HepG2 (cell line): ENCODE measurements around the gene PRPF18. TPM values are rescaled to one million over a fixed set of nuclear protein-coding genes. Genes with fewer than 3 reads are reported as not detected.

ENCODE experiments used
- ATAC-seq: fragments of 200-7000 bp; cut with Tn5 transposase; 3 replicates; pipeline ENCODE4 v1.9.1; 2020; ENCODE audit warnings: mild to moderate bottlenecking, moderate library complexity
- BruUV-seq: library from RNA; stranded (reverse); fragments of 400-500 nt; replicated peaks from 2 replicates; lab custom pipeline; 2021; lab: Mats Ljungman, UMichigan
- CTCF ChIA-PET: fragments of 300-600 bp; formaldehyde crosslinking; extraction: SDS; loops from one replicate; lab custom pipeline; 2021; ENCODE audit warnings: low total read pairs, inconsistent platforms, low intra/inter-chr PET ratio; lab: Yijun Ruan, JAX
- POLR2A ChIA-PET: fragments of 350-600 bp; sonication (Branson Sonifier 250); formaldehyde crosslinking; loops from one replicate; lab custom pipeline; 2020; ENCODE audit warnings: antibody characterized with exemption, inconsistent platforms; lab: Yijun Ruan, JAX
- DNase-seq: peaks from one replicate; pipeline ENCODE4 v3.0.0-alpha.2; 2015; ENCODE audit warnings: low spot score
- FAIRE-seq: peaks from 3 replicates; lab custom pipeline; 2011; peaks lifted over from hg19 to GRCh38; lab: Jason Lieb, UNC
- H2AFZ ChIP-seq: one replicate; pipeline ENCODE4 v1.6.1; 2011; ENCODE audit warnings: low read length, inconsistent platforms
- H3K27ac ChIP-seq: fragments of 300-600 bp; 3 replicates; pipeline ENCODE4 v1.8.0; 2011; ENCODE audit warnings: mixed run types, mild to moderate bottlenecking, mixed read lengths, low read length, inconsistent platforms; ENCODE audit not compliant: insufficient read depth; ENCODE audit errors: extremely low read length
- H3K27me3 ChIP-seq, 2 experiments: fragments of 200-600 bp in 1 of 2; 2 replicates in 1 of 2; 3 replicates in 1 of 2; pipeline versions ENCODE4 v1.6.0 to v1.8.0; 2011; ENCODE audit warnings: low read length in 2 of 2, mild to moderate bottlenecking in 2 of 2, moderate library complexity in 2 of 2, inconsistent platforms in 1 of 2; ENCODE audit not compliant: insufficient read depth in 2 of 2, control insufficient read depth in 1 of 2
- H3K36me3 ChIP-seq, 2 experiments: fragments of 200-600 bp in 1 of 2; replicated peaks in 1 of 2; 2 replicates in 1 of 2; 3 replicates in 1 of 2; pipeline versions ENCODE4 v1.5.1 to v1.8.0; 2011; ENCODE audit warnings: low read length in 2 of 2, inconsistent platforms in 1 of 2; ENCODE audit not compliant: insufficient read depth in 2 of 2, control insufficient read depth in 1 of 2
- H3K4me1 ChIP-seq: 2 replicates; pipeline ENCODE4 v1.5.1; 2012; ENCODE audit warnings: low read length, inconsistent platforms; ENCODE audit not compliant: insufficient read depth
- H3K4me2 ChIP-seq: 2 replicates; pipeline ENCODE4 v1.6.0; 2011; ENCODE audit warnings: low read depth, low read length, inconsistent platforms
- H3K4me3 ChIP-seq, 3 experiments: fragments of 200-600 bp in 1 of 3; sonication (generic), shearing (Covaris generic) in 1 of 3; replicated peaks in 1 of 3; 2 replicates each; pipeline ENCODE4 v1.5.1; 2011 to 2016; ENCODE audit warnings: low read length in 3 of 3, inconsistent platforms in 2 of 3, low read depth in 2 of 3, mild to moderate bottlenecking in 2 of 3, control low read depth in 1 of 3, mixed read lengths in 1 of 3; ENCODE audit not compliant: insufficient read depth in 1 of 3
- H3K79me2 ChIP-seq: one replicate; pipeline ENCODE4 v1.6.1; 2011; ENCODE audit warnings: low read length, inconsistent platforms; ENCODE audit not compliant: insufficient read depth
- H3K9ac ChIP-seq: 2 replicates; pipeline ENCODE4 v1.6.0; 2011; ENCODE audit warnings: mild to moderate bottlenecking, low read depth, low read length, inconsistent platforms; ENCODE audit not compliant: insufficient read depth
- H3K9me3 ChIP-seq: 2 replicates; pipeline ENCODE4 v1.5.1; 2012; ENCODE audit warnings: mild to moderate bottlenecking, low read length
- H4K20me1 ChIP-seq: 2 replicates; pipeline ENCODE4 v1.6.0; 2011; ENCODE audit warnings: inconsistent platforms, mild to moderate bottlenecking, low read length, moderate library complexity; ENCODE audit not compliant: insufficient read depth
- CEBPB ChIP-seq: IDR thresholded peaks from 2 replicates; pipeline ENCODE4 v1.6.1; 2011; ENCODE audit warnings: low read depth, low read length, improper control_type of control experiment, borderline replicate concordance
- FOXA1 ChIP-seq, 2 experiments: fragments of 450-650 bp in 1 of 2; sonication (generic) in 1 of 2; formaldehyde crosslinking in 1 of 2; IDR thresholded peaks; 2 replicates each; pipeline versions ENCODE4 v1.4.0 to v1.6.1; 2016 to 2020; ENCODE audit warnings: missing genetic modification reagents in 1 of 2
- FOXA3 ChIP-seq: IDR thresholded peaks from 2 replicates; pipeline ENCODE4 v1.6.1; 2016; ENCODE audit warnings: missing genetic modification reagents, missing compliant biosample characterization
- JUND ChIP-seq: sonication (generic); formaldehyde crosslinking; IDR thresholded peaks from 2 replicates; pipeline ENCODE4 v1.8.0; 2022; ENCODE audit warnings: mild to moderate bottlenecking, missing genetic modification reagents
- SMARCE1 ChIP-seq: fragments of 450-650 bp; IDR thresholded peaks from 2 replicates; pipeline ENCODE4 v1.6.1; 2017; ENCODE audit warnings: borderline replicate concordance
- TOE1 ChIP-seq: sonication (generic); formaldehyde crosslinking; IDR thresholded peaks from 2 replicates; pipeline ENCODE4 v1.4.0; 2020; ENCODE audit warnings: mild to moderate bottlenecking, missing genetic modification reagents
- ZFX ChIP-seq: sonication (generic); formaldehyde crosslinking; IDR thresholded peaks from 2 replicates; pipeline ENCODE4 v1.4.0; 2020; ENCODE audit warnings: mild to moderate bottlenecking, low read depth, missing genetic modification reagents, moderate library complexity
- ZNF383 ChIP-seq: sonication (generic); formaldehyde crosslinking; IDR thresholded peaks from 2 replicates; pipeline ENCODE4 v1.4.0; 2020; ENCODE audit warnings: missing genetic modification reagents, mild to moderate bottlenecking, borderline replicate concordance
- ZNF567 ChIP-seq: sonication (generic); formaldehyde crosslinking; IDR thresholded peaks from 2 replicates; pipeline ENCODE4 v1.8.1; 2023; ENCODE audit warnings: mild to moderate bottlenecking, missing genetic modification reagents, borderline replicate concordance
- ZSCAN29 ChIP-seq: sonication (generic); formaldehyde crosslinking; conservative IDR thresholded peaks from 2 replicates; pipeline ENCODE4 v1.4.0; 2020; ENCODE audit warnings: mild to moderate bottlenecking, missing genetic modification reagents
- WGBS: methylation state at CpG from one replicate; pipeline ENCODE4 v1.1.6; 2017; ENCODE audit warnings: low lambda C conversion rate; 5-methylcytosine and 5-hydroxymethylcytosine counted together
- in situ Hi-C: cut with HindIII; loops from 2 replicates; pipeline ENCODE4 v1.10.0; 2017; ENCODE audit warnings: low pct_unique_long_range_greater_than_20kb; ENCODE audit not compliant: extremely low pct_ligation_motif_present
- intact Hi-C: fragments of 100-400 bp; cut with micrococcal nuclease; formaldehyde crosslinking; loops from one replicate; pipeline ENCODE4 v1.10.0; 2022; ENCODE audit not compliant: unreplicated experiment
- polyA plus RNA-seq, 8 experiments: library from polyadenylated mRNA; depleted of rRNA in 3 of 8; stranded (reverse) in 7 of 8; unstranded in 1 of 8; fragments of >200 nt; fragmentation: Illumina TruSeq in 4 of 8; extraction: Trizol in 4 of 8; gene quantifications; 2 replicates each; pipeline versions ENCODE4 v1.2.1 to v1.2.3, GENCODE V29; 2011 to 2016; ENCODE audit warnings: low read depth in 4 of 8, missing spikeins in 1 of 8, mixed read lengths in 1 of 8; ENCODE audit not compliant: insufficient read depth in 1 of 8
- total RNA-seq, 5 experiments: library from RNA; depleted of rRNA; stranded (reverse); fragments of >200 nt; fragmentation: Illumina TruSeq; extraction: Trizol; gene quantifications; 2 replicates each; pipeline ENCODE4 v1.2.3, GENCODE V29; 2016; ENCODE audit warnings: low read depth in 1 of 5

Gene PRPF18
- total and polyA plus RNA-seq, 2 of the 13 experiments (the other 11 are each of a cell fraction or from before 2014, with no cell fraction given): 6.1 to 17.2 TPM

DNA sequence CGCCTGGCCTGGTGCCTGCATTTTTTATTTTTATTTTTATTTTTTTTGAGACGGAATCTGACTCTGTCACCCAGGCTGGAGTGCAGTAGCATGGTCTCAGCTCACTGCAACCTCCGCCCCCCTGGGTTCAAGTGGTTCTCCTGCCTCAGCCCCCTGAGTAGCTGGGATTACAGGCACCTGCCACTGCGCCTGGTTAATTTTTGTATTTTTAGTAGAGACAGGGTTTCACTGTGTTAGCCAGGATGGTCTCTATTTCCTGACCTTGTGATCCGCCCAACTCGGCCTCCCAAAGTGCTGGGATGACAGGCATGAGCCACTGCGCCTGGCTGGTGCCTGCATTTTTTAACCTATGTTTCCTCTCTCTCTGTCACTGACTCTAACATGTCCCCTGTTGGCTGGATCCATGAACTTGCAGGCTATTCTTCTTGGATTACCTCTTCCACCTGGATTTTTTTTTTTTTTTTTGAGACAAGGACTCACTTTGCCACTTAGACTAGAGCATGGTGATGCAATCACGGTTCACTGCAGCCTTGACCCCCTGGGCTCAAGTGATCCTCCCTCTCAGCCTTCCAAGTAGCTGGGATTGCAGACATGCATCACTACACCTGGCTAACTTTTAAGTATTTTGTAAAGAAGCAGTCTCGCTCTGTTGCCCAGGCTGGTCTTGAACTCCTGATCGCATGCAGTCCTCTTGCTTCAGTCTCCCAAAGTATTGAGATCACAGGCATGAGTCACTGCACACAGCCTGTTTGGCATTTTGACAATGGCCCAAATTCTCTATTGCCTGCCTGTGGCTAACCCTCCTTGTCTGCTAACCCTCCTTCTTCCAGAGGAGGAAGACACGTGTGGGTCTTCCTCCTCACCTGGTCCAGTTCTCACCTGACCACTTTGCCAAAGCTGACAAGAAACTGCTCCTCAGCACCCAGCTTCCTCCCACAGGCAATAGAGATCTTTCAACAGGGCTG lies 23.0 kb upstream of the PRPF18 start:
- Histone ChIP-seq H3K9ac (no peak overlapping the region), H3K27me3 (no peaks in the 10 kb centered on the region; a peak in 2 of 5 replicates), H2AFZ (no peak overlapping the region), H3K27ac (no peak overlapping the region), H3K4me2 (no peak overlapping the region), H4K20me1 (no peaks in the 10 kb centered on the region), H3K36me3 (no peaks in the 10 kb centered on the region), H3K4me1 (no peaks in the 10 kb centered on the region), H3K79me2 (no peaks in the 10 kb centered on the region), H3K4me3 (no peak overlapping the region), H3K9me3 (no peaks in the 10 kb centered on the region)
- ChIA-PET POLR2A (no interaction called here), CTCF (no interaction called here)
- in situ Hi-C loops (no loop called here), intact Hi-C loops (no loop called here)
- ATAC-seq (no peak), DNase-seq (no peak), FAIRE-seq (no peak)
- BruUV-seq: no TSS peak
- 71% methylated on average over 11 of the region's 11 CpGs for WGBS
- TF ChIP-seq FOXA1 (IDR thresholded peaks at IDR 0.05): no peak
- TF ChIP-seq FOXA1 (CRISPR knock-in tag; IDR thresholded peaks at IDR 0.05): no peak
- TF ChIP-seq TOE1 (CRISPR knock-in tag): no peak
- peak; percentile 15; the same call in 1 of the 2 replicates for TF ChIP-seq CEBPB

DNA sequence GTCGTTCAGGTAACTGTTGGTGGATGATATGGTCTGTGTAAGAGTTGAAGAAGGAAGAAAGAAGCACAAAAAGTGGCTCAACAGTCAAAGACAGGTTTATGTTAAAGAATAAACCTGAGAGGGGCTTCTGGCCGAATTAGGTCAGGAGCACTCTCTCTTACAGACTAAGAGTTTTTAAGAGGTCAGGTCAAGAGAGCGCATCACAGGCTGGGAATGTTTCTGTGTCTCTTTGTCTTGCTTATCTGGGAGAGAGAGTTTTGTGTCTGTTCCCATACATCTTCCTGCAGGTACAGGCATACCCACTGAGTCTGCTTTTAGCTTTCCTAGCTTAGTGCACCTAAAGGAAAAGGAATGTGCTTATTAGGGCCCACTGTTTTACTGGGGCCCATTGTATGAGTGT lies 22.2 kb upstream of the PRPF18 start:
- DNase-seq (no peak), FAIRE-seq (no peak), ATAC-seq (no peak)
- POLR2A ChIA-PET: no interaction called here
- no peaks in the 10 kb centered on the region for H3K4me1 ChIP-seq
- CTCF ChIA-PET: no interaction called here
- H3K4me3 ChIP-seq: no peak overlapping the region
- no TSS peak for BruUV-seq
- H3K9ac ChIP-seq: no peak overlapping the region
- no peaks in the 10 kb centered on the region; a peak in 2 of 5 replicates for H3K27me3 ChIP-seq
- no peaks in the 10 kb centered on the region for H3K79me2 ChIP-seq
- intact Hi-C loops: no loop called here
- H4K20me1 ChIP-seq: no peaks in the 10 kb centered on the region
- in situ Hi-C loops: no loop called here
- 12% methylated on average over 3 of the region's 3 CpGs for WGBS
- H3K36me3 ChIP-seq: no peaks in the 10 kb centered on the region
- TF ChIP-seq JUND (CRISPR knock-in tag) (no peak), FOXA3 (CRISPR knock-in tag) (no peak), ZFX (CRISPR knock-in tag) (no peak), ZSCAN29 (CRISPR knock-in tag) (no peak), ZNF383 (CRISPR knock-in tag) (no peak), ZNF567 (CRISPR knock-in tag) (no peak), SMARCE1 (no peak)
- H3K9me3 ChIP-seq: no peaks in the 10 kb centered on the region
- no peak overlapping the region for H3K4me2 ChIP-seq
- H3K27ac ChIP-seq: no peak overlapping the region
- H2AFZ ChIP-seq: no peak overlapping the region
